Stimulated activated CD4-positive, alpha-beta T cell treated with anti-CD3 and anti-CD28 coated beads, Interleukin-1b, Interleukin-23, amount 100 ng/mL, for 48 hours (primary cell): ENCODE data around the gene HS1BP3.

Experiments
- DNase-seq: peaks from one replicate; pipeline ENCODE4 v3.0.0-alpha.2; 2020

The HS1BP3 gene, protein sequence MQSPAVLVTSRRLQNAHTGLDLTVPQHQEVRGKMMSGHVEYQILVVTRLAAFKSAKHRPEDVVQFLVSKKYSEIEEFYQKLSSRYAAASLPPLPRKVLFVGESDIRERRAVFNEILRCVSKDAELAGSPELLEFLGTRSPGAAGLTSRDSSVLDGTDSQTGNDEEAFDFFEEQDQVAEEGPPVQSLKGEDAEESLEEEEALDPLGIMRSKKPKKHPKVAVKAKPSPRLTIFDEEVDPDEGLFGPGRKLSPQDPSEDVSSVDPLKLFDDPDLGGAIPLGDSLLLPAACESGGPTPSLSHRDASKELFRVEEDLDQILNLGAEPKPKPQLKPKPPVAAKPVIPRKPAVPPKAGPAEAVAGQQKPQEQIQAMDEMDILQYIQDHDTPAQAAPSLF

DNA sequence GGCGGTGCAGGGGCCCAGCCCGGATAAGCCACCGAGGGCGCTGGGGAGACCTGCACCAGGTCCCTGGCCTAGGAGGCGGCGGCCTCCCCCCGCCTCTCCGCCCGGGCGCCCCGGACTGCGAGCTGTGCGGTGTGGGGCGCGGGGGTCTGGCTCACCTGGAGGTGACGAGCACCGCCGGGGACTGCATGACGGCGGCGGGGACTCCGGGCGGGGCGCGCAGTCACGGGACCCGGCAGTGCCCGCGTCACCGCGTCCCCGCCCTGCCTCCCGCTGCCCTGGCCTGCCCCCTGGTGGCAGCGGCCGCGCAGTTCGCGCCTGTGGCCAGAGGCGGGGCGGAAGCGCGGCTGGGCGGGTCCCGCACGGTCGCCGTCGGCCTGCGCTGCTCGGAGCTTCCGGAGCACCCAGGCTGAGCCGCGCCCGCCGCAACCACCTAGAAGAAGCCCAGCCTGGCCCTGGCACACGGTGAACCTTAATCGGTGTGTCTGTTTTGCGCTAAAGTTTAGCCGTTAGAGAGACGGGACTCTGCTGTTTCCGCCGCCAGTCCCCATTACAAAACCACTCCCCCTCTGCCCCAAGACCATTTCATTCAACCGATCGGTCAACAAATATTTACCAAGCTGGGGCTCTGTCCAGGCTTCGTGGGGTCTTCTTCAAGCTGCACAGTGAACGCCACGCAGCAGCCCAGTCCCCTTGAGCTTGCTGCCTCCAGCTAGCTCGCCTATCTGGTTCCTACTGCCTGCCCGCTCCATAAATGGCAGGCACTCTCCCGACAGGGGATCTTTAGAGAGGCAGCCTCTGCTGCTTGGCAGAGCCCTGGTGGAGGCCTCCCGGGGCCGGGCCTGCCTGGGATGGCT lies at the start of gene HS1BP3:
Gene HS1BP3, minus strand, starts transcription at position 222 of the 854 bp plus-strand sequence. Its CDS starts 35 bp downstream, at position 187.
- peak; percentile 84 for DNase-seq

DNA sequence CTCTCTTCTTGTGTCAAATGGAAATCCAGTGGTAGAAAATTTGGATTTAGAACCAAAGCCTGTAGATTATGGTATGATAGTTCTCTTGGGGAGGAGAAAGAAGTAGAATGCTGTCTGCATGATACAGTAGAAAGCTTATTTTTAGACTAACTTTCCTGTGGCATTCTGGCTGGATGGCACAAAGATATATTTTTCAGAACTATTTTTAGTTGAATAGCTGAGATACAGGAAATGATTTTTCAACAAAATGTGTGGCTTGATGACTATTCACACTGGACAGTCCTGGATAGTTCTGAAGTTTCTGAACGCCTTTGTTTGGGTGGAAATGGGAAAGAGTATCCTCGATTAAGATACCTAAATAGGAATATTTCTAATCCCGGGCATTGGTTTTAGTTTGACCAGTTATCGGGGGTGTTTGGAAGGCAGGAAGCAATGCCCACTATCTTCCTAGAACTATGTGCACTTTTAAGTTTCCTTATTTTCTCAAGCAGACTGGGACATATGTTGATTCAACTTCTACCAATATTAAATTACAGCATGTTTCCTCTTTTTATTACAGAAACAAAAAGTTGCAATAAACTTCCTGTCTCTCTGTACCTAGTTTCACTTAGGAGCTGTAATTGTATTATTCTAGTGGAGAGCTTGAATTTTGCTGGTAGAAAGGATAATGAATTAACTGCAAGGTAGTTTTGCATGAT lies 48.2 kb upstream of the HS1BP3 start:
- no peak for DNase-seq

DNA sequence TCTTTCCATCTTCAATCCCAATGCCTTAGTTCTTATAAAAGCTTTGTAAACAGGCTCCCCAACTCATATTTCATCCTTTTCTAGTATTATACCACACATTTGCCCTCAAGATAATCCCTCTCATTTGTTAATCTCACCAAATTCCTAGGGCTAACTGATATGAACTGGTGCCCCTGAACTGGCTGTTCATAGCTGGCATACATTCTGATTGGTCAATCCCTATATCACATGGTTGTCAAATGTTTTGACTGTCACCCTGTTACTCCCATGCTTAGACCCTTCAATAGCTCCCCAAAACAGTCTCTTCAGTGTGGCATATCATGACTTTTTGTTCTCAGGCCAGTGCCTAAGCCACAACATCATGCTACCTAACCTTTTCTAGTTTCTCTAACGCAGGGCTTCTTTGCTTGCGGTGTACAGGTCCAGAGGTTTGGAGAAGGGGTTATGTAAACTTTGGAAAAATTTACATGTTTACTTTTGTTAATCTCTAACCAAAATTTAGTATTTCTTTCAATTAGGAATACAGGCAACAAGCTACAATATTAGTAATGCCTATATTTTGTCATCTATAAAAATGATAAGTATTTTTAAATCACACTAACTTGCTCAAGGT lies 46.5 kb upstream of the HS1BP3 start:
- DNase-seq = no peak

DNA sequence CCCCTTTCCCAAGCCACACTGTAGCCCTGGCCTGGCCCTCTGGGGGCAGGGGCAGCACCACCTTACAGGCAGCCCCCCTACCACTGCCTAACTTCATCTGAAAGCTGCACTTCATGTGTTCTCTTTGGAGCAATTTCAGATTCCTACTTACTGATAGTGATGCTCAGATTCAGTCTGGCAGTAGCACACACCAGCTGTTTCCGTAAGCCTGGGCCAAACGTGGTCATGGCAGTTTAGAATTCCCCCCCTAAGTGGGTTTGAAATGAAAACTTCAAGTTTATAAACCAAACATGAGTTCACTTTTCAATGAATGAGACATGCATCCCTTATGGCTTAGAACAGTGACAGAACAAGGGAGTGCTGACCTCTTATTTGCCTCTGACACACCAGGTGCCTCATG lies 45.5 kb upstream of the HS1BP3 start:
- no peak for DNase-seq

DNA sequence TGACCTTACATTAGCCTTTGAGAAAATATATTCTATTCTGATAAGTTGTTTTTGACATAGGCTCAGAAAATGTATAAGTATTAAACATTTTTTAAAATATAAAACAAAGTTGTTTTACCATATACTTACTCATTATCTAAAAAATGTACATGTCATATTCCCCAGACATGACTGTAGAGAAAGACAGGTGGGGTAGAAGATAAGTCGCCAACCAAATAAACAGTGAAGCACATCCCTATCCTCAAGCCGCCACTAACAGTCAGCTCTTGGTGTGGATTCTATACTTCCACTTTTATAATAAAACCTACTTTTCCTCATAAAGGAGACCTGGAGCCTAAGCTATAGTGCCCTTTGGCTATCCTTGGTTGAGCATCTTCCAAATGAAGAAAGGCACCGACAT lies 42.4 kb upstream of the HS1BP3 start:
- DNase-seq = no peak

DNA sequence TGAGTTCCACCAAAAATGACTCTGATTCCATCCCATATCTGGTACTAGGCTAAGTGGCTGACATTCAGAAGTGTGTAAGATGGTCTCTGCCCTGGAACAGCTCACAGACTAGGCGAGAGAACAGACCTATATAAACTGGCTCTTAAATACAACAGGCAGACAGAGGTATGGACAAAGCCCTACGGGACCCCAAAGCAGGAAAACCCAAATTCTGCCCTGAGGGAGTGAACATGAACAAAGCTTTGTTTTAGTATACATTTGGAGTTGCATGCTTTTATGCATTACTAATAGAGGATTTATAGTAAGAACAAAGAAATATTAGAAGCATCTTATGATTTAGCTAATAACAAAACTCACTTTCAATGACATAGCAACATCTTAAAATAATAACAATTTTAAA lies 41.2 kb upstream of the HS1BP3 start:
- no peak for DNase-seq

DNA sequence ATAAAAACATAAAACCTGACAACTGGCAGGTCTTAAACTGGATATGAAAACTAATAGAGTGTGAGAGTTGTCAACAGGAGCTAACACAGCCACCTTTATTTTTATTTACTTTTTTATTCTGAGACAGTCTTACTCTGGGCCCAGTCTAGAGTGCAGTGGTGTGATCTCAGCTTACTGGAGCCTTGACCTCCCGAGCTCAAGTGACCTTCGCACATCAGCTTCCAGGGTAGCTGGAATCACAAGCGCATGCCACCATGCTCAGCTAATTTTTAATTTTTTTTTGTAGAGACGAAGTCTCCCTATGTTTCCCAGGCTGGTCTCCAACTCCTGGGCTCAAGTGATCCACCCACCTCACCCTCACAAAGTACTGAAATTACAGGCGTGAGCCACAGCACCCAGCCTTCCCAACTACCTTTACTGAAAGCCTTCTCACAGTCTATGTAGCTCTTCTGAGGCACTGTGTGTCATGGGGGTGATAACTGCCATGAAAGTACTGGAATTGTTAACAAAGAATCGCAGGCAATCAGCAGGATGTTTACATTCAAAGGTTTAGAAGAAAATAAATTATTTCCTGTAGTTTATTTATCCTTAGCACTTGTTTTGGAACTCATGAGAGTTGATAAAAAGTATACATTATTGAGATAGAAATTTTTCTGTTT lies 40.3 kb upstream of the HS1BP3 start:
- no peak for DNase-seq

DNA sequence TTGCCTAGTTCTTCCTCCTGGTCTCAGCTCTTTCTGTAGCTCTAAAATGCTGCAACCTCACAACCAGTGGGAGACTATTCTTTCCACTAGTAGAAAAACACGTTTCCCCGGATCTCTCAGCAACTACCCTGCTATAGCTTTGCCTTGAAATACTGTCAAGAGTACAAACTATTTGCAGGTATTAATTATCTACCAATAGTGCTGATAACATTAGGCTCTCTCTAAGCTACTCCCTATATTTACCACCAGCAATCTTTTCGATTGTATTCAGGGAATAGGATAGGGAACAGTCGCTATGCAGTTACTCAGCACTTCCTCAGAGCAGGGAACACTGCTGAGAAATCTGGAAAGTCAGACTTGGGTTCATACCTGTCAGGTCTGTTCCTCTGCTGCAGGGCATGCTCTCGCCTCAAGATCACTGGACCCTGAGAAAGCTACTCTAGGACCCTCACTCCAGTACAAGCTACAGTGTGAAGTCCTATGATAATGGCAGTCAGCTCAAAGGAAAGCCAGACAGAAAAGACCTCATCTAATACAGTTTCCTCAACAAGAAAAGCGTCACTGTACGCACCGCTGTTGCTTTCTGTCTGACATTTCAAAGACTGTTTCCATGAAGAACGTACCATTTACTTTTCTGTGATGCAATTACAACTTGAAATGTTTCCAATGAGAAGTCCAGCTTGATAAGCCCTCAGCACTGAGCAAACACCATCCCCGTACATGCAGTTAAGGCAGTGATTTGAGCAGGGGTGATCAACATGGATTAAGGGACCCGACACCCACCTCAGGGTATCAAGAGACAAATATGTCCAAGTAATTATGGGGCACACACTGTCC lies 38.7 kb upstream of the HS1BP3 start:
- DNase-seq = no peak

DNA sequence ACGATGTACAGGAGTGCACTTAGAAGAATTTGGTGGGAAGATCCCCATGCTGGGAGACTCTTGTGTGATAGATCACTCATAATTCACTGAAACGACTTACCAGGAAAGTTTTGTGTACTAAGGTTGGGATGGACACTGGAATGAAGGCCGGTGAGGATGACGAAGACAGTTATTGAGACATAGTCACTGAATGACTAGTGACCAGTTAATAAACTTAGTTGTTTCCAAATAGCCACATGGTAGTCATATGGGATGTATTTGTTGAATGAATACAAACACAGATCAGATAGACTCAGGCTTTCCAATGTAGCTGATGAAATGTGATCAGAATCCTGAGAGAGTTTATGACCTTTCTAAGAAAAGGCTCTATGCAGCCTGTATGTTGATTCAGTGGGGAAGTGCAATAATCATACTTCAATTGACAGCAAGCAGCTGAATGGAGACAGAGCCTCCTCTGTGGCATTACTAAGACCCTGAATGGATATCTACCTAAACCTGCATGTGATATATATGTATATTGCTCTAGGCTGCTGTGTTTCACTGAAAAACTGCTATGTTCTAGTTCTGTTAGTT lies 36.4 kb upstream of the HS1BP3 start:
- no peak for DNase-seq

DNA sequence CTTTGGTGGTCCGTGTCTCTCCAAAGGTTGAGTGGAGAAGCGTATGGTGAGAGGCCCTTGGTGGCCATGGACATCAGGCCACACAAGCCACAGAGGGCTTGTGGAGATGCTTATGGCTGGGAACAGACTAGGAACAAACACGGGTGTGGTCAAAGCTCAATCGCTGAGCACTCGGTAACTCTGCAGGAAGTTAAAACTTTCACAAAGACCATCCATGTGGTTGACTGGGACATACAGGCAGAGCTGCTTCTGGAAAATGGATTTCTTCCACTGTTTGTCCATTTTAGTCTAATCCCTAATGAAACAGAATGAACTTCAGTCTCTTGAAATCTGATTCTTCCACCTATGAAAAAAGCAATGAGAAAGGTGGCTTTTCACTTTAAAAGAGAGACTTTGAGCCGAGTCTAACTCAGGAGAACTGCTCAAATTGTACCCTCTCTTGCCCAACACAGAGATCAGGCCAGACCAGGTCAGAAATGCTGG lies 33.7 kb upstream of the HS1BP3 start:
- no peak for DNase-seq

DNA sequence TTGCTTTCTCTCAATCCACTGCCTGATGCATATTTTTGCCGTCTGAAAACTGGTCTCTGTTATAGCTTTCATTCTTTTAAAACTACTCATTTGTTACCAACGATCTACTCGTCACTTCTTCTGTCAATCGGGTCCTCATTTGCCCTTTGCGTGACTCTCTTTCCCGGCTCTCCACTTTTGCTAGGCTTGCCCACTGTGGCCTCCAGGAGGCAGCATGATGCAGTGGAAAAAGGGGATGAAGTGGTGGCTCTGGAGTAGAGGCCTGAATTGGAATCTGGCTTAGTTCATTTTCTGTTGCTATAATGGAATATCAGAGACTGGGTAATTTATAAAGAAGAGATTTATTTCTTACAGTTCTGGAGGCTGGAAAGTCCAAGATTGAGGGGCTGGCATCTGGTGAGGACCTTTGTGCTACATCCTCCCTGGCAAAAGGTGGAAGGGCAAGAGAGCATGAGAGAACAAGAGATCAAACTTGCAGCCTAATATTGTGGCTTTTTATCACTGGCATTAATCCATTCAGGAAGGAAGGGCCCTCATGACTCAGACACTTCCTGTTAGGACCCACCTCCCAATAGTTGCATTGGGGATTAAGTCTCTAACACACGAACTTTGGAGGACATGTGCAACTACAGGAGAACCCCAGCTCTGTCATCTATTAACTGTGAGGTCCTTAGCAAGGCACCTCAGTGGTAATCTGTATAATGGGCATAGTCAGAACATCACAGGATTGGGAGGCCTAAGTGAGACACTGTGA lies 31.4 kb upstream of the HS1BP3 start:
- no peak for DNase-seq

DNA sequence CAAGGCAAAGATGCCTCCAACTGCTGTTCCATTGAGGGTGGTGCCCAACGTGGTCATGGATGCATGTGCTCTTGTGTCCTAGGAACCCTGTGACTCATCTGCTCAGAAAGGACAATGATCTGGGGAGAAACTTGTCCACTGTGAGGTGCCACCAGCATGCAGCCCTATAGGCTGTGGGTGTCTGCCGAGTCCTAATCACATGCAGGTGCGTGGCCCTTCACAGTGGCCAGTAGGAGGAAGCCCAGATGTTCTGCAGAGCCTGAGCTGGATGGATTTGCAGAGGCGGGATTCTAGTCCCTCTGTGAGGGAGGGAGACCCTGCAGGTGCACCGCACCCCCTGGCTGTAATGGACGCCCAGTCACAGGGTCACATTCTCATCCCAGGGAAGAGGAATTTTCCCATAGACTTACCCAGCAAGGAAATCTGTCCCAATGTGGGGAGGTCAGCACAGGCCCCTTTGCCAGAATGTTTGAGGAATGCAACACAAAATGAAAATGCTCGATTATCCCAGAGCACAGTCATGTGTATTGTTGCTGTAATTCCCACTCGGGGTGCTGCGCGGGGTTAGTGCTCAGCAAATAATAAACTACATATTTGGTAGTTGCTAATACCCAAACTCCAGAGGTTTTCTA lies 30.0 kb upstream of the HS1BP3 start:
- DNase-seq = no peak

DNA sequence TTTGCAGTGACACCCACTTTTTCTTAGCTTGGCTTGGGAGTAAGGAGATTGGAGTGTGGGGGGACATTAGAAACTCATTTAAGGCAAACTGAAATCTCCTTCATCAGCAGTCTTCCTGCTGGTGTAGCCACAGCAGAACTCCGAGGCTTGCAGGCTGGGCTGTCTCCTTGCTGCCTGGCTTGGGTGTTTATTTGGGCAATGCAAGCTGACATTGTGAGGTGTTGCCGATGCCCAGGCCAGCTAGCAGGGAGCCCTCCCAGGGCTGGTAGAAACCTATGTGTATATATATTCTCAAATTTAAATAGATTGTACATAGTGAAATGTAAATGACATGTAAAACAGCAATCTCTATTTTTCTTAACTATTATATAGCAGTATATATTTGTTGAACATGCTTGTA lies 27.9 kb upstream of the HS1BP3 start:
- DNase-seq = no peak

DNA sequence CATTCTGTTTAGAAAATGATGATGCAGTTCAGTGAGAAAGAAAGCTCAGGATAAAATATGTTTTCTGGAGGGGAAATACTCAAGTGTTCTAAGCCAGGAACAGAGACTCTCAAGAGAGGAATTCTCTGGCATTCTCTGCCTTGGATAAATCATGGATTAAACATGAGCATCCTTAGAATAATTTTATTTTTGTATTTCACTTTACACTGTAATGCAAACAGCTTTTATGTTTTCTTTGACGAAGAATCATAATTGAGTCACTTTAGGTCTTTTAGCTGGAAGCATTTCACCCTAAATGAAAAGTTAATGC lies 27.1 kb upstream of the HS1BP3 start:
- no peak for DNase-seq

DNA sequence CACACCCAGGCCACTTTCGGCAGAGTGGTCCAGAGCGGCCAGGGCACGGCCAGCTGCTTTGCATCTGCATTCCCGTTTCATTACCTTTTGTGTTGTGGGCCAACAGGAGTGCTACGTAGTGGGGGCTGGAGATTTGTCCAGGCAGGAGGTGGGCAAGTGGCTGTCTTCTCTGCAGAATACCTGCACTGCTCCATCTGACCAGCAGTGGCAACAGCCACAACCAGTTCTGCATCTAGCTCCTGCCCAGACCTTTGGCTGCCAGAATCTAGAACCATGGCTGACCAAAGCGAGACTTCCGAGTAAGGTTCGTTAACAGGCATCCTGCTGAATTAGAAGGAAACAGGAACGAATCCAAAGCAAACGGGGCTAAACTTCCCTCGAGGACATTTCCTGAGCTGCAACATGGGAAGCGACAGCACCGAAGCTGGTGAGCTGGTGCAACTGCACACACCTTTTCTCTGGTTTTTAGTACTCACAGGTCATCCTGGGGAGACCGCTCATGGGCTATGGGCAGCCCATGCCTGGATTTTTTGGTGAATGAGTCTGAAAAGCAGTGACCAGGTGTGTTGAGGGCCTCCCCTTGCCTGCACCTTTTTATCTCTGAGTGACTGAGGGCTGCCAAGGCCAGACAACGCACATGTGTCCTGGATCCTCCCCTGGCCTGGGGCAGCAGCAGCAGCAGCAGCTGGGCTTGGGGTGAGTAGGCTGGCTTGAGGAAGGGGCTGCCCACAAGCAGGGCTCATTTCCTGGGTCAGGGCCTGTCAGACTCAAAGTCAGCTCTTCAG lies 26.6 kb upstream of the HS1BP3 start:
- no peak for DNase-seq

DNA sequence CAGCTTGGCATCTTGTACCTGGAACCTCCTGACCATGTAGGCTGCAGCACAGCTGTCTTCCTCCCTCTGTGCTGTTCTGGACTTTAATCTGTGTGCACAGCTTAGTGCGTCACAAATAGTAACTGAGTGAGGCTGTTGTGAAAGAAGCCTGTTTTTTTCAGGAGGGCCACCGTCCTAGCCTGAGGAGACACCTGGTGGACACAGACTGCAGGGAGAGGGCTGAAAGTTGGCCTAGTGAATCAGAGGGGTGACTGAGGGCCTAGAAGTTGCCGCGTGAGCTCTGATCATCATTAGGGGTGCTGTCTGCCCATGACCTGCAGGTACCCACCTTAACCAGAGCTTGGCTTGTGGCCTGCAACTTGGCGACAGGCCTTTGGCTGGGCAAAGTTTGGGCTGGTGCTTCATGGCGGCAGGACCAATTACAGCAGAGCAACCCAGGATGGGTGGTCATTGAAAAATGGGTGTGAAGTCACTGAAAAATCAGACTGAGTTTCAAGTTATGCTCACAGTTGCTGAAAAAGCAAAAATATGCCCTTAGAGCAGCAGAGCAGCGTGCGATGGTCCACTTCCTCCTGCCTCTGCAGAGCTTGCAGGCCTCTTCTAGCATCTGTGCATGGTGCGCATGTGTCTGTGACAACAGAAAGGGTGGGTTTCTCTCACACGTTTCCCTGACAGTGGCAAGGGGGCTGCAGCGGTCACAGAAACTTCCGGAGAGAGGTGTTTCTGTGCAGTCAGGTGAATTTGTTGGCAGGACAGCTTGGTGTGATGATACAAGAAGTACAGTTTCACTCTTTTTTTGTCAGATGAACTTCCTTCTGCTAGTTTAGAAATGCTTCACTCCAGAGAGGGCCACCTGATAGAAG lies 25.7 kb upstream of the HS1BP3 start:
- no peak for DNase-seq

DNA sequence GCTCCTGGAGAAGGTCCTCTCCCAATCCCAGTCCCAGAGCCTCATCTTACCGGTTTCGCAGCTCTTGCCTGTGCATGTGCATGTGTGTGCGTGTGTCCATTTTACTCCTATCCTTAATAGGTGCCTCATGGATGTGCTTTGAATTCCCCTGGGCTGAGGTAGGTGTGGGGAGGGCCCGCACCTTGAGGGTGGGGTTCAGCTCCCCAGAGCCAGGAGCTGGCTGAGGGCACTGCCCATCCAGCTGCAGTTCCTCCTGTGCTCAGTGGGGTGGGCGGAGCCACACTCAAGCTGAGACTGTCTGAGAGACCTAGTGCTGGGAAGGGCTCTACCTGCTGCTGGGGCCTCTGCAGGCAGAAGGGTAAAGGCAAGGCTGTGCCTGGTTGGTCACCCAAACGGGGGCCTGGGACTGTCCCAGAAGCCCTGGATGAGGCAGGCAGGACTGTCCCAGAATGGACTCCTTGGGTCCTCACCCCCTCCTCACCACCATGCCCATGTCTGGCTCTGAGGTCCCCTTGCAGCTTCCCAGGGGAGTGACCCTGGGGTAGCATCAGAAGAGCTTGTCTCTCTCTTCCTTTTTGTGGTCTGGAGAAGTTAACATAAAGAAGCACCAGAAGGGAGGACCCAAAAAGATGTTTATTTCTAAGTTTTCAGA lies 24.9 kb upstream of the HS1BP3 start:
- DNase-seq = no peak
